HS-27A (cell line): ENCODE results near the gene ALAS1.

Experiments used
- DNase-seq: peaks from one replicate; pipeline ENCODE4 v3.0.0-alpha.2; 2012; ENCODE audit warnings: low read depth, missing footprints

ALAS1 gene

DNA sequence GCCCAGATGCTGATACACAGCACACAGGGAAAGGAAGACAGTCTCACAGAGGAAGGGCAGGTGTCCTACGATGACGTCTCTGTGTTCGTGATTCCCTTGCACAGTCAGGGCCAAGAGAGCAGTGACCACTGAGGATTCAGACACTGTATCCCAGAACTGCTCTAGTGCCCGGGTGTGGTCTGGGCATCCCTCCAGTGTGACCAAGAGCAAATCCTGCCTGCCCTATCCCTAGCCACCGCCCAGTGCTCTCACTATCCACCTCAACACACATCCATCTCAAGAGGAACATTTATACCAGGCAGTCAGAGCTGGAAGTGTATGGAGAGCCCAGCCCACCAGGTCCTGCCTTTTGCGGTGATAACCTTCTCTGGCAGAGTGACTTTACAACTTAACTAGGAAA is 51.7 kb downstream of the ALAS1 start:
- no peak for DNase-seq

DNA sequence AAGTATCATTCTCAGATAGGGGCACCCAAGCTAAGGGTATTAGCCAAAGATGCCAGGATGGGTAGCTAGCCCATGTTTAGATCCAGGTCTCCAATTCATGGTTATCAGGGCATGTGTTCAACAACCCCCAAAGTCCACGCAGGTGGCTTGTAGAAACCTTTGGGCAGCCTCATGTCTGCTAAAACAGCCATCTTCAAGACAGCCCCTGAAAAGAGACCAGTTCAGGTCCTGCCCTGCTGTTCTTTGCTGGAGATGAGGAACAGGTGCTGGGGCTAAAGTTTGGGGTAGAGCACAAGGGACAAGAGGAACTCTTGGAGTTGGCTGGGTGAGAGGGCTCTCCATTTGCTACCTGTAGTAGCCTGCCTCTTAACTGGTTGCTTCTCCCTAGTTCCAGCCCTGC is 52.2 kb downstream of the ALAS1 start:
- DNase-seq: no peak

DNA sequence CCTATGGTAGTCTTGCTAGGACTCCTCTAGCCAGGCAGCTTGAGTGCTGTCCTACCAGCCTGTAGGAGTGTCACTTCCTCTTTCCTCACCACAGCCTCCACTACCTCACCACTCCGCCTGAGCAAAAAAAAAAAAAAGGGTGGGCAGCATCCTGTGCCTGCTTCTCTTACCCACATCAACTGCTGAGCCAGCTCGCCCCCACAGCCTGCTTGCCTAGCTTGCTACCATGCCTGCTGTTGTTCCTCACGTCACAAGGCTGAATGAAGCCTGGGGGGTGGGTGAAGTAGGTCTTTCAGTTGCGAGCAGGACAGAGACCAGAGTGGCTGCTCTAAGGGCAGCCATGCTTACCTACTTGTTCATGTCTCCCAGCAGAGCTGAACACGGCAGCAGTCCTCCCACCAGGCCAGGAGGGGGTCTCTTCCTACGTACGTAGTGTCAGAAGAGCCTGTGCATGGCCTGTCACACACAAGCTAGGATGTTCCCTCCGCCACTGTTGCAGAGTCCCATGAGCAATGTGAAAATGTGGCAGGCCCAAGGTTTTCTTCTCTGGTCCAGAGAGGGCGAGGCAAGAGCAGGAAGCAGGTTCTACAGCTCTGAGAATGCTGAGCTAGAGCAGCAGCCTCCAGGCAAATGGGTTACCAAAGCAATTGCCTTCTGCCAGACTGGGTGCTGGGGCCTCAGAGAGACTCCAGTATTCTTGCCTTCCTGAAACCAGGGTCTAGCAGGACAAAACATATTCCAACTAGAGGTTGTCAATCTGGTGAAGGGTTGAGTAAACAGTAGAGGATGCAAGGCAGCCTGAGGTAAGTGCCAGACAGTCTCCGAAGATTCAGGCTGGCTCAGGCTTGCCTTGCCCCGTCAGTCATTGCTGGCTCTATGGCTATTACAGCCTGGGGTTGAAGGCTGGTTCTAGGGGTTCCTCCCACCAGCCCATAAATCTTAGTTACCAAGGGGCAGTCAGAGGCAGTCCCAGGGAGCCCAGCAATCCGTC is 55.6 kb downstream of the ALAS1 start:
- DNase-seq: no peak

DNA sequence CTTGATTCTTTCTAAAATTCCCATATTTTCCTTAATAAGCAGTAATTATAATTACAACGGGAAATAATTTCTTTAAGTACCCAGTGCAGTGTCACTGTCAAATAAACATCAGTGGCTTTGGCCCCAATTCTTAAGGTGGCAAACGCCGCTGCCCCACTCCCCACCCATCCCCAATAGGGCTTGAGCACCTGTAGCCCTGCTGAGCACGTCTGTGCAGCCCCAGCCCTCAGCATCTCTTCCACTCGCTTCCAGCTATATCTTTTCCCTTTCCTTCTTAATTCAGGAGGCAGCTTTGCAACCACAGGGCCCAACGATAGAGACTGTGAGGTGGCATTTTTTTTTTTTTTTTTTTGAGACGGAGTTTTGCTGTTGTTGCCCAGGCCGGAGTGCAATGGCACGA is 56.6 kb downstream of the ALAS1 start:
- no peak for DNase-seq

DNA sequence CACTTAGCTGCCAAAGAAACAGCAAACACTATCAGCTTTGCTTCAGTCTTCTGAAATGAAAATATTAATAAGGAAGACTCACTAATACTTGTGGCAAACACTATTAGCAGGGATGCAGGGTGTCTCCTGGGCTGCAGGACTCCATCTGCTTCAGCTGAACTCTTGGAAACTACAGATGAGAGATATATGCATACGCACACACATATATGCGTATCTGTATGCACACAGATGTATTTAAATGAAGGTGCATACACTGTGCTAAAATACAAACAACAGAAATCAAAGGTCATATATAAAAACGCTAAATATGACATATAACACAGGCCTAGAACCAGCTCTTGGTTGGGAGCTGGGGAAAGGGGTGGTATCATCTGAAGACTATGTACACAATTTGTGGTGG is 58.2 kb downstream of the ALAS1 start:
- DNase-seq: no peak

DNA sequence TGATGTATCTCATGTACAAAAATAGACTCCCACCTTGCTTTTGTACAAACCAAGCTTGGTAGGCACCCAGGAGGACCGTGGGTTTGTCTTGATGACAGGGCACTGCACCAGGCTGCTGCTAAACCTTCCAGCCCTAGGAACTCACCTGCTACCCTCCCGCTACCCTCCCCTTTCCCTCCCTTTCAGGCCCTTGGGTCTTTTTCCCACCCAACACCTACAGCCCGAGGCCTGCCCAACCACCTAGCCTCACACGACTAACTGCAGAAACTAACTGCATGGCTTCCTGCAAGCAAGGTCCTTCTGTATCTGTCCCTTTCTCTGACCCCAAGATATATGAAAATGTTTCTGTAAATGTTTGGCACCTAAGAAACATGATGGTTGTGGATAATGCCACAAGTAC is 58.7 kb downstream of the ALAS1 start:
- no peak for DNase-seq

DNA sequence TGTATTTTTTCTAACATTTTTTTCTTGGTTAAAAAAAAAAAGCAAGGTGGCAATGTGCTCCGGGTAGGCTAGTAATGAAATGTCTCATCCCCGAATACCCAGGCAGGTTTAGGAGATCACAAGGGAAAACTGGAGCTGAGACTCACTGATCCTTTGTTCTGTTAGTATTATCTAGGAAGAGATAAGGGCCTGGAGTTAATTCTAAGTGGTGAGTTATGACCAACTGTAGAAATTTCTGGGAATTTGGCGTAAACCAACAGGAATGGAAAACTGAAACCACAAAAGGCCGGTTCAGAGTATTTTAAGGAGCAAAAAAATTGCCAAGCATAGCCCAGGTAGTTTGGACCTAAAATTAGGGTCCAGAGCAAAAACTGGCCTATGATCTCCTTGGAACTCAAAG is 60.0 kb downstream of the ALAS1 start:
- DNase-seq: no peak

DNA sequence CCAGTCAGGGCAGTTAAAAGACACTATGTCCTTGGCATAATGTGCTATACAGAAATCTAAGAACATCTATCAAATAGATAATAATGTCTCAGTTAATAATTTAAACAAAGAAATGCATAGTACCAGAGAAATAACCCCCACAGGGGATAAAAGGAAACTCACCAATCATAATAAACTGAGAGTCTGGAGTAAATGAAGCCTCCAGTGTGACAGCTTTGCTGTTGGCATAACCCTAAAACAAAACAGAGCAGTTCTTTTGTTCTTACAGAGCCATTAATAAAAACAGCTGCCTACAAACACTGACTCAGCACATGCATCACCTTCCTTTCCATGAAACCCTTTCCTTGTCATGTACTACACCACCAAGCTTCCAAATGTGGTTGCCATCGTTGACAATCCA is 61.1 kb downstream of the ALAS1 start:
- DNase-seq: no peak

DNA sequence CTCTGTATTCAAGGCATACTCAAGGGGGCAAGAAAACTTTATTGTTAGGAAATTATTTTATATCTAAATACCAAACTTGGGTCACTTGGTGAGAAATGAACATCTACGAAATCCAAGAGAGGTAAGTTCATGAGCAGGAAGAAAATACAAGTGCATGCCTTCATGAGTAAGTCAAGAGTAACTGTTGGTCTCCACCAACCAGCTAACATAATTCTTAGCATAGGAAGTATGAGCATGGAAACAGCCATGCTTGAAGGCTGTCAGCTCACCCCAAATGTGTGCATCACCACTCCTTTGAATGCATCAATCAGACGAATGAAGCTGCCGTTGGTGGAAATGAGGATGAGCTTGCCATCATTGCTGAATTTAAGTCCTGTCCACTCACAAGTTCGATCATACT is 61.5 kb downstream of the ALAS1 start:
- DNase-seq: no peak

DNA sequence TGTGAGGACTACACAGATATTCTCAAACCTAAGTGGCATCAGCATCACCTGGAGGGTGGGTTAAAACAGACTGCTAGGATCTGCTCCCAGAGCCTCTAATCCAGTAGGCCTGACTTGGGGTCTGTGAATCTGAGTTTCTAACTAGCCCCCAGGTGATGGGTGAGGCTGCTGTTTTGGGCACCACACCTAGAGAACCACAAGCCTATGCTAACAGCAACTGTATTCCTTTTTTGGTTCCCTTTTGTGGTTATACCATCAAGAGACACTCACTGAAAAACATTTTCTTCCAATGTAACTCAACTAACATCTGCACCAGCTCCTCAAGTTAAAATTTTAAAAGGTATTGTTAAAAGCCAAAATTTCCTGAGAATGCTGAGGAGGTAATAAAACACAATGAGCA is 64.5 kb downstream of the ALAS1 start:
- no peak for DNase-seq
